ENCODE data around the gene NHS.

NHS gene

GRCh38 chrX:17595456-17596035 lies 220.5 kb downstream of the NHS start:
- DNase-seq = no peak

DNA sequence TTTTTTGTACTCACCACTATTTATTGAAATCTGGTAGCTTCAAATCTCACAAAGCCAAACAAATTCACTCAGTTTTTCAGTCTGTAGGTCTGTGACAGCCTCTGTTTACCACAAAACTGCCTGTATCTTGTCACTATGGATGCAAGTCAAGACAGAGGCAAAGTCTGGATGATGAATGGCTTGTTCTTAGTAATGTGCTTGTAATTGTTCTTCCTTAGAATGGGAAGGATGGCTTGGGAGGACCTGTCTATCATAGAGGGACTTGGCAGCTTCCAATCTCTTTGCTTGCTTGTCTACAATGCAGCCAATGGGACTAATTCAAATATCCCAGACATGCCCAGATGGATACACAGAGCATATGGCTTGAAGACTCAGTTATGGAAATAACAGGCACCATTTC lies 221.1 kb downstream of the NHS start:
- DNase-seq = no peak

- no peak for DNase-seq
Observed at GRCh38 chrX:17596546-17597205, 221.7 kb downstream of the NHS start.

GRCh38 chrX:17597327-17597726 lies 222.3 kb downstream of the NHS start:
- DNase-seq = no peak

GRCh38 chrX:17597836-17598439 lies 222.9 kb downstream of the NHS start:
- no peak for DNase-seq

DNA sequence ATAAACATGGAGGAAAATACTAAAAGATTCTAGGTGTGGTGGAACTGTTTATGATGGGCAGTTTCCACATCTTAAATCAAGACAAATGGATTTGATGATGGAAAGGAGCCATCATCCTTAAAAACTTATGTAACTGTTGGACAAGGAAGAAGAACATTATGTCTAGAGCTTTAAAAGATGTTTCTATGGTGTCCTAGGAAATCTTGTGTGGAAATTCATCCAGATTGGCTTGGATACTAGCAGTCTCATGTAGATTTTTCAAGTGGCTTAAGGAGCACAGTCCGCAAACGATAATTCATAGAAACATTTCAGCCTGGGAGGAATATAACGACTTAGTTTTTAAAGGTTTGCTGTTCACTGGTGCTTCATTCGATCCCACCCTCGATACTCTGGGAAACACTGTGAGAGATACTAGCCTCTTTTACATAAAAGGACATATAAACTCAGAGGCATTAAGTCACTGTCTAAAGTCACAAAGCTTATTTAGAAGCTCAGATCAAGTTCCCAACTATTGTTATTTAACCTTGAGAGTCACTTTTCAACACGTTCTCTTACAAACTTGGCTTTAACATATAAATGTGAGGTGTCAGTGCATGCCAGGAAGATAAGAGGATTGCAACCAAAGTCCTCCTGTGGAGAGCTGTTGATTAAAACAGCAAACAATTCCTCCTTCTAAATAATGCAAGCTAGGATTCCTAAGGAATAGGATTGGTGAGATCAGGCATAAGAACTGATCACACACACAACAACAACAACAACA lies 226.6 kb downstream of the NHS start:
- DNase-seq = no peak

GRCh38 chrX:17602245-17602644 lies 227.2 kb downstream of the NHS start:
- no peak for DNase-seq

DNA sequence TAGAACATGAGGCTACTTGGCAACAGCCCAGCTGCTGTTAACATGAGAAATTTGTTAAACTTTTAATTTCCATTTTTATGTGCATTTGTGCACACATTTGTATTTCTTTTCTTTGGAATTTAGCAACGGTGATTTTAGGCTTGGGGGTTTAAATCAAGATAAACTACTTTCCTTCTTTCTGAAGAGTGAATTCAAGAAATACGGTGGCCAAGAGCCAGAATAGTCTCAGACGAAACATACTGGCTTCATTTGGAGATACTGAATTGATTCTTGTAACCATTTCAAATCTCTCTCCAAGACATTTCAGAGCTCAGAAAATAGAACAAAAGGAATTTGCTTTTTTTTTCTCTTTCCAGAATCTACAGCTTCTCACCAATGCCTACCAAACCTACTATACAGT lies 228.2 kb downstream of the NHS start:
- no peak for DNase-seq

GRCh38 chrX:17605676-17606075 lies 230.7 kb downstream of the NHS start:
- no peak for DNase-seq

- no peak for DNase-seq
Observed at GRCh38 chrX:17606231-17606630, 231.2 kb downstream of the NHS start.

DNA sequence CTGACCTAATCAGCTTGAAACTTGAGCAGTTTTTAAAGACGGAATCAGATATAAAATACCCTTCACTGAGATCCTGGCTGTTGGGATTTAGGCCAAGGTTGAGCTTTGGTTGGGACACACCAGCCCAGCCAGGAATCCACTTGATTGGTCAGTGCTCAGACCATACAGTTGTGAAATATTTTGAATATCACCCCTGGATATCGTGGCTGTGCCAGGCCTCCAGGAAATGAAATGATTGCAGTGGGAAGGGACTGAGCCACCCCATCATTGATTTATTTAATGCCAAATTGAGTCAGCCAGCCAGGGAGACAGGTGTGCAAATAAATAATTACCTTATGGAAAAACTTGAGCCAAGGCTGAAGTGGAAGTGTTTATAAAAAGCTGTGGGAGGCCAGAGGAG lies 233.9 kb downstream of the NHS start:
- no peak for DNase-seq

DNA sequence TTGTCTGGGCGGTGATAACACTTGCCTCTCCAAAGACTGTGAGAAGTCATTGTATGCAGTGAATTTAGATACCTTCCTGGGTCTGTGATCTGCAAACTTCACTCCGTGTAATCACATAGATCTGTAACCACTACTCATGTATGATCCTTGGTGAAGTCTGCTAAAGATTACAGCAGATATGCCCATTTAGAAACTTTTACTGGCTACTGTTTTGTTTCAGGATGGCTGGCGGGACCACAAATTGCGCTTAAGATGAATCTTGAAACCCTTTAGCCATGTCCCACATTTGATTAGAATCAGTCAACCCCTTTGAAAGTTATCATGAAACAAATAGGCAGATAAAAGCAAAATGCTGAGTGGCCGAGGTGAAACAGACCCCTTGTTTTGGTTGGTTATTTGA lies 235.8 kb downstream of the NHS start:
- no peak for DNase-seq

DNA sequence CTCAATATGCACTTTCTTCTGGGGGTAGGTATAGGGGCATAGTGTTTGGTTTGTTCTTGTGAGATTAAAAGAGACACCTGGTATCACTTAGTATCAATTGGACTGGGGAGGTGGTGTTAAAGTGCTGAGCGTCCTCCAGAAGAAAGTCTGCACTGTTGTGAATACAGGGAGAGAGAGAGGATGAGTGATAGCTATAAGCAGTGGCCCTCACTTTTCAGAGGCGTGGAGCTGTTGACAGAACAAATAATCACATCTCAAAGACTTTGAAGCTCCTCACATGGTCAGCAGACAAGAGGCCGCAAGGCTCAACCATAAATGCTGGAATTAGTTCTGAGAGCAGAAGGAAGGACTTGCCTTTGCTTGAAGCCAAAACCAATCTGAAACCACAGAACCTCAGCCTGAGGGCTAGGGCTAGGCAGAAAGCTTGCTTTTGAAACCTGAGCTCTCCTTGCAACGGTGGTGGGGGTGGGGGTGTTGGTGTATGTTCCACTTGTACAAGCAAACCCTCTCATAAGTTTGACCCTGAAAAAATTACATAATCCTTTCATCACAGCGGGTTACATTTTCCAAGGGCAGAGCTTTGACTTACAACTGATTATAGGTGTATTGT lies 239.1 kb downstream of the NHS start:
- DNase-seq = no peak

- no peak for DNase-seq
Observed at GRCh38 chrX:17616936-17617335, 241.9 kb downstream of the NHS start.

- no peak for DNase-seq
Observed at GRCh38 chrX:17617806-17618205, 242.8 kb downstream of the NHS start.

DNA sequence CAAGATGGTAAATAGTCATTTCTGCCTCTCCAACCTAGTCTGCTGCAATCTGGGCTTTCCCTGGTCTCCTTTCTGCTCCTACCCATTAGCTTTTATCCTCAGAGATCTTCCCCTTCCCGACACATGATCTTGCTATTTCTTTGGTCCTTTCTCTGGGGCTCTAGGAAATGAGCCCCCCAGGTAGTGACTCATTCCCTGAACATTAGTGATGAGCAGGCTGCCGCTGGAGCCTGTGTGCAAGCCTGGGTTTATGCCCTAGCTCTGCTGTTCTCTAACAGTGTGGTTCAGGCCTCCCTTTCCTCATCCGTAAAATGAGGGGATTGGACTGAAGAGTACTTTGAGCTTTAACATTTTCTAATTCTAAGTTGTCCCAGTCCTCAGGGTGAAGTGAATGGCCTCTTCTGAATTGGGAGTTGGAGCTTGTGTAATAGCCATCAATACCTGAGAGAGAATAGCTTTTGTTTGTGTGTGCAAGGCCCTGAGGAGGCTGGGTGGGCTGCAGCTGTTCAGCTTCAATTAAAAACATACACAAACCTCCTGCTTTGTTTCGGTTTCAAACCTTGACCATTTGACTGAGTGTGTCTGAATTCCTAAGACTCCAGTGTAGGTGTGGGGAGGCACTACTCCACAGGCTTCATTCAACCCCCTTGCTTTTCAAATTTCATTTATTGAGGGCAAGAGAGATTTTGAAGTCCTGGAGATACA lies 246.7 kb downstream of the NHS start:
- DNase-seq = no peak

GRCh38 chrX:17622331-17622730 lies 247.3 kb downstream of the NHS start:
- DNase-seq = no peak

- DNase-seq = no peak
Observed at GRCh38 chrX:17623750-17624149, 248.8 kb downstream of the NHS start.

DNA sequence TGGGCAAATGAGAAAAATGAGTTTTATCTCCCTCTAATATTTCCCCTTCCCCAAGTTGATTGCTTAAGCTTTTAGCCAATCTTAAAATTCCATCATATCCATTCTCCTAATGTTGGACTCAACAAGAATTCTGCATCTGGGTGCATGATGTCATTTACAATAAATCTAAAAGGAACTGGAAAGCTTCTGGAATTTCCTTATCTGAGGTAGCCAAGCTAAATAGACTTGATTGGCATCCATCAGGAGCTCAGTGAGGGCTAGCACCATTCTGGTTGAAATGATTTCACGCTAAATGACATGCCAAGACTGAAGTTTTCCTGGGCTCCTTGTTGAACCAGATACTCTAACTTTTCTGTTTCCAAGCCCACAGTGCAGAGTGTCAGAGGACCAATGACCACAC lies 252.0 kb downstream of the NHS start:
- no peak for DNase-seq

DNA sequence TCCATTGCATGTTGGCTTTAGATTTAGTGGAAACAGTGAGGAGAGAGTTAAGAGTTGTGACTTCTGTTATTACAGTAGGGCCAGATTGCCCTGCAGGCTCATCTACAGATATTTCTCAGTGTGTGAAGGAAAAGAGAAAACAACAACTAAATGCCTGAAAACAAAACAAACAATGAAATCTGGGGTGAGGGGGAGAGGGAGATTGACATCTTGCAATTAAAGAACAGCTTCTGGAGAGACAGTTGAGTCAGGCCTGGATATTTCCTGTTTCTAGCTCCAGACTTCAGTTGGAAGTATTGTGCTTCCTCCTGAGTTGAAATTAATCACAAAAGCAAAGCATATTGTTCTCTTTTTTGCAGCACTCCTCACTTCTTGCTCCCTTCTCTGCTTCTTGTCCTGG lies 254.0 kb downstream of the NHS start:
- no peak for DNase-seq

- no peak for DNase-seq
Observed at GRCh38 chrX:17629519-17629918, 254.5 kb downstream of the NHS start.

GRCh38 chrX:17631647-17632046 lies 256.6 kb downstream of the NHS start:
- no peak for DNase-seq

GRCh38 chrX:17632942-17633341 lies 257.9 kb downstream of the NHS start:
- DNase-seq = no peak
